ENCODE results near the gene SUPT3H. TPM values are rescaled to one million over a fixed set of nuclear protein-coding genes. Genes with fewer than 3 reads are reported as not detected.
"Not testable (repeated sequence)": the region's sequence is repeated elsewhere in the genome, so short reads cannot be mapped to it uniquely, and the experiment has no call there.

SUPT3H gene
- total and polyA plus RNA-seq, 2 donors from 2014 or later, result 10.1 to 12.5 TPM

DNA sequence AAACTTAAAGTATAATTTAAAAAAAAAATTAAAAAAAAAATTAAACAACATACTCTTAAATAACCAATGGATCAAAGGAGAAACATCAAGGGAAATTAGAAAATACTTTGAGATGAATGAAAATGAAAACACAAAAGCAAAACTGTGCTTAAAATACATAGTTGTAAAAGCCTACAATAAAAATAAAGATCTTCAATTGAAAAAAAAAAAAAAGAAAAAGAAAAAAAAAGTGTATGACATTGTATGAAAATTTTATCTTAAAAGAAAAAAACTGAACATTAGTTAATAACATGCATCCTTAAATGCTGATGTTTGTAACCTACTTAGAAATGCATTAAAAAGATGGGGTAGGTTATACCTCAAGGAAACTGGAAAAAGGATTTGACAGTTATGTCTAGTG lies 501.1 kb downstream of the SUPT3H start:
- H3K27ac ChIP-seq (ENCODE audit: low read depth in 2 of 2, low read length in 2 of 2); H3K4me3 ChIP-seq (ENCODE audit: low read length in 3 of 3); H3K9me3 ChIP-seq (ENCODE audit: control insufficient read depth in 2 of 3, insufficient read depth in 1 of 3, low read length in 3 of 3); intact Hi-C loops (cut with DNase I); H3K27me3 ChIP-seq (ENCODE audit: control insufficient read depth, insufficient read depth, low read length); H3K9ac ChIP-seq (ENCODE audit: low read length in 3 of 3); DNase-seq; H3K36me3 ChIP-seq (ENCODE audit: control insufficient read depth in 2 of 3, insufficient read depth in 3 of 3, low read length in 3 of 3); H3K4me1 ChIP-seq (ENCODE audit: control insufficient read depth in 2 of 3, insufficient read depth in 2 of 3, low read depth in 1 of 3, low read length in 3 of 3): not testable (repeated sequence)
- peak; percentile 88 for FAIRE-seq

DNA sequence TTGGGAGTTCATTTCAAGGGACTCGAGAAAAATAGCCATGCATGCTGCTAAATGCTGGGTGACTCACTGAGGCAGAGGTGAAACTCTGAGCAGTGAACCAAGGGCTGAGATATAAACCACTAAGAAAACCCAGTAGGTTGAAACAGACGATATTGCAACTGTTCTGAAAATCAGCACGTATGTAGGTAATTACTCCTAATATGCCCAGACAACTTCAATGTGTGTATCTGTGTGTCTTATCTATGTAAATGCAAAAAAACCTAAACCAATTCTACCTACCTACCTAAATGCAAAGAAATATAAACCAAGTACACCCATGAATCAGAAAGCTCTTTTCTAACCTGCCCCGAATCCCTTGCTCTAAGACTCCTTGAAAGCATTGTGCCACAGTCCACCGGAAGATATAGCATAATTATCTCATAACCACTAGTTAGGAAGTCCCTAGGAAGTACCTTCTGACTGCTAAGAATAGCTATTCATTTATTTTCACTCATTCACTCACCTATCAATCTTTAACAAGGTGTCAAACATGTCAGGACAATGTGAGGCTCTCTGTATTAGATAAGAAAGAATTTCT lies 508.3 kb downstream of the SUPT3H start:
- DNase-seq (no peak), FAIRE-seq (no peak)
- Histone ChIP-seq H3K27ac (ENCODE audit: low read depth in 2 of 2, low read length in 2 of 2) (no peak overlapping the region), H3K4me1 (ENCODE audit: control insufficient read depth in 2 of 3, insufficient read depth in 2 of 3, low read depth in 1 of 3, low read length in 3 of 3) (no peaks in the 10 kb centered on the region), H3K27me3 (ENCODE audit: control insufficient read depth, insufficient read depth, low read length) (no peaks in the 10 kb centered on the region), H3K9me3 (ENCODE audit: control insufficient read depth in 2 of 3, insufficient read depth in 1 of 3, low read length in 3 of 3) (no peaks in the 10 kb centered on the region), H3K4me3 (ENCODE audit: low read length in 3 of 3) (no peak overlapping the region), H3K36me3 (ENCODE audit: control insufficient read depth in 2 of 3, insufficient read depth in 3 of 3, low read length in 3 of 3) (no peaks in the 10 kb centered on the region), H3K9ac (ENCODE audit: low read length in 3 of 3) (no peak overlapping the region)
- TF ChIP-seq, protein P1, sequence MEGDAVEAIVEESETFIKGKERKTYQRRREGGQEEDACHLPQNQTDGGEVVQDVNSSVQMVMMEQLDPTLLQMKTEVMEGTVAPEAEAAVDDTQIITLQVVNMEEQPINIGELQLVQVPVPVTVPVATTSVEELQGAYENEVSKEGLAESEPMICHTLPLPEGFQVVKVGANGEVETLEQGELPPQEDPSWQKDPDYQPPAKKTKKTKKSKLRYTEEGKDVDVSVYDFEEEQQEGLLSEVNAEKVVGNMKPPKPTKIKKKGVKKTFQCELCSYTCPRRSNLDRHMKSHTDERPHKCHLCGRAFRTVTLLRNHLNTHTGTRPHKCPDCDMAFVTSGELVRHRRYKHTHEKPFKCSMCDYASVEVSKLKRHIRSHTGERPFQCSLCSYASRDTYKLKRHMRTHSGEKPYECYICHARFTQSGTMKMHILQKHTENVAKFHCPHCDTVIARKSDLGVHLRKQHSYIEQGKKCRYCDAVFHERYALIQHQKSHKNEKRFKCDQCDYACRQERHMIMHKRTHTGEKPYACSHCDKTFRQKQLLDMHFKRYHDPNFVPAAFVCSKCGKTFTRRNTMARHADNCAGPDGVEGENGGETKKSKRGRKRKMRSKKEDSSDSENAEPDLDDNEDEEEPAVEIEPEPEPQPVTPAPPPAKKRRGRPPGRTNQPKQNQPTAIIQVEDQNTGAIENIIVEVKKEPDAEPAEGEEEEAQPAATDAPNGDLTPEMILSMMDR (IDR thresholded peaks at IDR 0.05; ENCODE audit: borderline replicate concordance, extremely low read depth, insufficient read depth), result no peak
- intact Hi-C loops (cut with DNase I), result no loop called here

DNA sequence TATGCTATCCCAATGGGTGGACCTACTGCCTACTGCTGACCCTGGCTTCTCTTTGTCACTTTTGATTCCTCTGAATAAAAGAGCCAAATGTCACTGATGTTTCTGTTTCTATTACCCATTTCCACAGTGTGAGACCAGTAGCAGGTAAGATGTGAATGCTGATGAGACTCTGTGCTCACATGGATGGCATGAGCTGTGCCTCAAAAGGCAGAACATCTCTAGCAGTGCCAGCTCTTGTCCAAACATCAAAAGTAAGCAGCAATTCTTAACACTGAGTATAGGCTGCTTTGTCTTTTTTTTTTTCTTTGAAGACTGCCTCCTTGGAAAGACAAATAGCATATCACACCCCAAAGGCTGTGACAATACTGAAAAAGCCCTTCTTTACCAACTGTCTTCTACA lies 508.8 kb downstream of the SUPT3H start:
- Histone ChIP-seq H3K4me3 (ENCODE audit: low read length in 3 of 3) (no peak overlapping the region), H3K36me3 (ENCODE audit: control insufficient read depth in 2 of 3, insufficient read depth in 3 of 3, low read length in 3 of 3) (no peaks in the 10 kb centered on the region), H3K27me3 (ENCODE audit: control insufficient read depth, insufficient read depth, low read length) (no peaks in the 10 kb centered on the region), H3K9me3 (ENCODE audit: control insufficient read depth in 2 of 3, insufficient read depth in 1 of 3, low read length in 3 of 3) (no peaks in the 10 kb centered on the region), H3K27ac (ENCODE audit: low read depth in 2 of 2, low read length in 2 of 2) (no peak overlapping the region), H3K4me1 (ENCODE audit: control insufficient read depth in 2 of 3, insufficient read depth in 2 of 3, low read depth in 1 of 3, low read length in 3 of 3) (no peaks in the 10 kb centered on the region), H3K9ac (ENCODE audit: low read length in 3 of 3) (no peak overlapping the region)
- TF ChIP-seq, protein P1 (IDR thresholded peaks at IDR 0.05; ENCODE audit: borderline replicate concordance, extremely low read depth, insufficient read depth), result no peak
- DNase-seq (no peak), FAIRE-seq (no peak)
- intact Hi-C loops (cut with DNase I), result no loop called here

DNA sequence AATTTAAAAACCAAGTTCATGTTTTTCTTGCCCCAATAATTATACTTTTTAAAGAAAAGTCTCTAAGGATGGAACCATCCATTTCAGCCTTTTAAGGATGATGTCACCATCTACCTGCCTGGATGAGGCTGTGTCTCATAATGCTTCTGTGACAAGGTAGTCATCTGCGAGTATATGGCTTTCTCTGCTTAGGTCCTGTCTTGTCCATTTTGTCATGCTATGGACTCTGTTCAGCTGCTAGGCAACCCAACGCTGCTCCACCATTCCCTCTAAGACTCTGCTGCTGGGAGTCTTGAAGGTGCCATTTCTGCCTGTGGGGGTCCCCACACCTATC lies 509.4 kb downstream of the SUPT3H start:
- Histone ChIP-seq H3K9me3 (ENCODE audit: control insufficient read depth in 2 of 3, insufficient read depth in 1 of 3, low read length in 3 of 3) (no peaks in the 10 kb centered on the region), H3K4me3 (ENCODE audit: low read length in 3 of 3) (no peak overlapping the region), H3K27me3 (ENCODE audit: control insufficient read depth, insufficient read depth, low read length) (no peaks in the 10 kb centered on the region), H3K27ac (ENCODE audit: low read depth in 2 of 2, low read length in 2 of 2) (no peak overlapping the region), H3K36me3 (ENCODE audit: control insufficient read depth in 2 of 3, insufficient read depth in 3 of 3, low read length in 3 of 3) (no peaks in the 10 kb centered on the region), H3K4me1 (ENCODE audit: control insufficient read depth in 2 of 3, insufficient read depth in 2 of 3, low read depth in 1 of 3, low read length in 3 of 3) (no peaks in the 10 kb centered on the region), H3K9ac (ENCODE audit: low read length in 3 of 3) (no peak overlapping the region)
- no peak for DNase-seq
- intact Hi-C loops (cut with DNase I), result no loop called here
- no peak for FAIRE-seq
- TF ChIP-seq, protein P1 (IDR thresholded peaks at IDR 0.05; ENCODE audit: borderline replicate concordance, extremely low read depth, insufficient read depth), result no peak
